NCI-H1105 treated with DMSO at 0.1 percent for 48 hours (cell line): Measurements from ENCODE around the gene SLC35E1.
"Not testable (repeated sequence)": the region's sequence is repeated elsewhere in the genome, so short reads cannot be mapped to it uniquely, and the experiment has no call there.

Experiments used
- DNase-seq: peaks from one replicate; lab custom pipeline; 2025; lab: John Stamatoyannopoulos, UW

SLC35E1 gene

GRCh38 chr19:16544473-16545231 lies 27.6 kb downstream of the SLC35E1 start:
- DNase-seq, result no peak

DNA sequence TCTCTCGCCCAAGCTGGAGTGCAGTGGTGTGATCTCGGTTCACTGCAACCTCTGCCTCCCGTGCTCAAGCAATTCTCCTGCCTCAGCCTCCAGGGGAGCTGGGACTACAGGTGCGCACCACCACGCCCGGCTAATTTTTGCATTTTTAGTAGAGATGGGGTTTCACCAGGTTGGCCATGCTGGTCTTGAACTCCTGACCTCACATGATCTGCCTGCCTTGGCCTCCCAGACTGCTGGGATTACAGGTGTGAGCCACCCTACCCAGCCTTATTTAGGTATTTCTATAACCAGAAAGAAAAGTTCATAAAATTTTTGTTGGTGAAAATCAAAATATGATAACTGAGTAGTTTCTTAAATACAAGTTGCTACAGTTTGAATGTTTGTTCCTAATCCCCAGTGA lies 28.5 kb downstream of the SLC35E1 start:
- not testable (repeated sequence) for DNase-seq

DNA sequence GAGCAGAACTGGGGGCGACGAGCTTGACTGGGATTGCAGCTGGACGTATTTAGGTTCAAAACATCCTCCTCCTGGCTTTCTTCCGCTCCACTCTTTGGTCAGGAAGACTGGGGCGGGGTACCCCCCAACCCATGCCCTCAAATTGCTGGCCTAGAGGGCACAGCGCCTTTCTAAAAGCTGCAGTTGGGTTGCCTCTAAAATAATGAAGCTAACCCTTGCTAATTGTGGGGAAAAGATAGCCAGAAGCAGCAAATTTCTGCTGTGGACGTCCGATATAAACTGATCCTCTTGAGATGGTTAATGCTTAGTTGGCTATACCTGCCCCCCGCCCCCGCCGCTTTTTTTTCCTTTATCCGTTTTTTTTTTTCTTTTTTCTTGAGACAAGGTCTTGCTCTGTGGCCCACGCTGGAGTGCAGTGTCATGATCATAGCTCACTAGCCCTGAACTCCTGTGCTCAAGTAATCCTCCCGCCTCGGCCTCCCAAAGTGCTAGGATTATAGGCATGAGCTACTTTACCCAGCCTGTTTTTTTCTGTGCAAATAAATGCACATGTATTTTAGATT lies 29.2 kb downstream of the SLC35E1 start:
- no peak for DNase-seq

DNA sequence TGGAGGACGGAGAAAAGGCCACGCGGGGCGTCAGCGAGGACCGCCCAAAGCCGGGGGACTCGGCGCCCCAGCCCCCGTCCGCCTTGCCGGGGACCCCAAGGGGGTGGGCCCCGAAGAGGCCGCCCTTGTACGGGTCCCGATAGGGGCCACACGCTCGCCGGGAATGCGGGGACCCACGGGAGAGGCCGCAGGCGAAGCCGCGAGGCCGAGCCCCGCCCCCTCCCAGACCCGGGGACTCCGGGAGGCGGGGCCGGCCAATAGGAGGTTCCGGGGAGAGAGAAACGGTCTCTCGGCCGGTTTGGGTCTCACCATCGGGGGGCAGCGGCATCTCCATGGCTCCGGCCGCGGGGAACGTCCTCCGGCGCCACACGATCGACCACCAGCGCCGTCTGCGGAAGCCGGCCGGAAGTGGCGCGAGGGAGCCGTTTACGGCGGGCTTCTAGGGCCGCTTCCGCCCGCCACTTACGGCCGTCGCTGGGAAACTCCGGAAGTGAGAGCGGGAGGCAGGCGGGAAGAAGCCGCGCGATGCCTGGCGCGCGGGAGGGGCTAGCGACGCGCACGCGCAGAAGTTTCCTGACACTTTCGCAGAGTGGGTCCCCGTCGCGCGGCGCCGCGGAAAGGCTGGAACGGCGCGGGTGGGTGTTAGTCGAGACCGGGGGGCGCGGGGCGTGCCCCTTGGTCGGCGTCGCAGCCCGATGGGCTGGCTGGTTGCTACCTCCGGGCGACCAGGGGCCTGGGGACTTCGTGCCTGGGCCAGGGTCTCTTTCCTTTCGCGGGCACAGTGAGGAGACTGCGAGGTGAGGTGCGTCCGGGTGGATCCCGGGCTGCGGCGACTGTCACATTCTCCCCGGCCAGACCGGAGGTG lies 29.9 kb downstream of the SLC35E1 start, which contains the start of gene CHERP:
Gene CHERP, minus strand, starts transcription at position 393 of the 865 bp plus-strand sequence. Its CDS starts 59 bp downstream, at position 334.
- peak; percentile 93 for DNase-seq

DNA sequence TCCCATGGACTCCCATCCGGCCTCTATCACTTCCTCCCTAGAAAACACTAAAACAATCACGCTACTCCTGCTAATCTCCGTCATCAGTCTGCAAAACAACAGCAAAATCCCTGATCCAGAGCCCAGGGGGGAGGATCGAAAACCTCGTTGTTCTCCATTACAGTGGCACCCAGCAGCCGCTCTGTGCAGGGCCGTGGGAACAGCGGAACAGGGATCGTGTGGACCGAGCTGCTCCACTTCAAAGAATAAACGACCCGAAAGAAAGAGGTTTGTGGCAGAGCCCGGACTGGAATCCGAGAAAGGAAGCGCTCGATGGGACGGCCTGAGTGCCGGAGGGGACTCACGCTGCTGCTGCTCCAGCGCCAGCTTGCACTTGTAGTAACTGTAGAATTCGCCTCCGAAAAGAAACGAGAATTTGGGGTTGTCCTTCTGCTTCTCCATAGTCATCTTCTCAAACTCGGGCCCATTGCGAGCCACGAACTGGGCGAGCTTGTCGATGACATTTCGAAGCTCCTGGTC lies 30.6 kb downstream of the SLC35E1 start:
- DNase-seq, result no peak

DNA sequence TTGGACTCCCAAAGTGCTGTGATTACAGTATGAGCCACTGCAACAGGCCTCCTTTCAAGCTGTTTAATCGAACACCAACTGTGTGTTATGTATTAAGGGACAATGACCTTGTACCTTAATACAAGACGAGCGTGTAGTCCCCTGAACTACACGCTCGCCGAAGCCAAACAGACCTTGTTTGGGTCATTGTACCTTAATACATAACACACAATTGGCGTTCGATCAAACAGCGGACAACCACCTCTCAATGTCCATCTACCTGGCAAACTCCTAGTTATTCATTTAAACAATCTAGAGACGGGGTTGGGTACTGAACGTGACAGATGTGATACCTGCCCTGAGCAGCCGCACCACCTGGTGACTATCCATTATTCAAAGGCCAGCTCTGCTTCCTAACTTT lies 31.3 kb downstream of the SLC35E1 start:
- DNase-seq, result no peak

DNA sequence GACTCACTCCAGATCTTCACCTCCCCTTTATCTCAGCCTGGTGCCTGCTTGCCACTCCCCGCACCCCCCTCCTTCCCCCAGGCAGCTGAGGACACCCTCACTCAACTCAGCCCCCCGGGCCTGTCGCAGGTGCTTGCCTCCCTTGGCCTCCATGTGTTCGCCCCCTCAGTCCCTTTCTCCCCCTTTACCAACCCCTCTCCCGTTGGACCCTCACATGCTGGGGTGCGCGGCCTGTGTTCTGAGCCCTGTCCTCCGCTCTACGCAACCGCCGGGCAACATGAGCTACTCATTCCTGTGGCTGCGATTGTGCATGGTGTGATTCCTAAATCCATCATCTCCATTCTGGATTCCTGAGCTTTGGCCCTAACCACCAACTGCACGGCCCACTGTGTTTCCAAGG lies 35.1 kb downstream of the SLC35E1 start:
- no peak for DNase-seq

GRCh38 chr19:16536130-16536529 lies 36.1 kb downstream of the SLC35E1 start:
- no peak for DNase-seq

DNA sequence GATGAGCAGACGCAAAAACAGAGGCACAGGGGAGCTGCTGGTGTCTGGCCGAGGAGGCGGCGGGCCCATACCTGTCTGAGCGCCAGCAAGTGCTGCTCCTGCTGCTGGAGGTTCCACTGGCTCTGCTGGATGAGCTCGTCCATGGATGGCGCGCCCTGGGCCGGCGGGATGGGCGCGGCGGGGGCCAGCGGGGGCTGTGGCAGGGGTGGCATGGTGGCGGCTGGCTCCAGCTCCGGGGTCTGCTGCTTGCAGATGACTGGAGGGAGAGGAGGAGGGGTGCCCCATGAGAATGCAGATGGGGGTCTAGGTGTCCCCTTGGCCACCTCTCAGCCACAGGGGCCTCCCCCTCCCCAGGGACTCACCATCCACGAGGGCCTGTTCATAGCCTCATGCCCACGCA lies 36.8 kb downstream of the SLC35E1 start:
- no peak for DNase-seq

DNA sequence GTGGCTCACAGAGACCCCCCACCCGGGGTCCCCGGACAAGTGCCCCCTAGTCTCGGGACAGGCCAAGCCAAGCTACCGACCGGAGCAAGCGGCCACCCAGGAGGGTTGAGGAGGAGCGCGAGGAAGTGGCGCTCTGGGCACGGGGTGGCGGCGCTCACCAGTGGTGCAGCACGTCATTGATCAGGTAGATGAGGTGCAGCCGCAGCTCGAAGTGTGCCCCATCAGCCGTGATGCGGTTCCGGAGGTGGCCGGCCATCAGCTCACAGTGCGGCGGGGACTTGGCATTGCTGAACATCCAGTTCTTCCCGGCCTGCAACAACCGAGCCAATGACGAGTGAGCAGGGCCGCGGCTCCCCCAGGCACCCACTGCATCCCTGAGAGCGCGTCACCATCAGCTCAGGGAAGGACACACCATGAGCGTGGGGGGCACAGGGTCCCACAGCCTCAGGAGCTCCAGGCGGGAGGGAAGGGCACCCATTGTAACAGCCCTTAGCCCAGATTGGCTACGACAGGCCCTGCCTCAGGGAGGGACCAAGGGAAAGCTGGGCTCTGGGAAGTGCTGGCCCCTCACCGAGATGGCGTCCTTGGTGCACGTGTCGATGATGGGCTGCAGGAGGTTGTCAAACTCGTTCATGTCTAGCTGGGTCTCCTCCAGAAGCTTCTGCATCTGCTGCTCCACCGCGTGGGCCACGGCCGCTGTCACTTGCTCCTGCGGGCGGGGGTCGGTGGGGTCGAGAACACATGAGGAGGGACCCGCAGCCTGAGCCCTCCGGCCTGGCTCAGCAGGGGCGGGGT lies 39.6 kb downstream of the SLC35E1 start:
- no peak for DNase-seq

DNA sequence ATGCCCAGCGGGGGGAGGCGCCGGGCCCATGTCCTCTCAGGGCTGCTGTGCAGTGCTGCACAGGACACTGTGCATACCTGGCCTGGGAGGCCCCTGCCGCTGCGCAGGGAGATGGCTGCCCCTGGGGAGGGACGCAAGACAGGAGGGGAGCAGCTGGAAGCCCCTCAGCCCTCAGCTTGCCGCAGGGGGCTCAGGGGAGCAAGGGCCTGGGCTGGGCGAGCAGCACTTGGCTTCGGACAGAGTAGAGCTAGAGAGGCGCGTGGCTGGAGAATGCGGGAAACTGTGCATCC lies 40.9 kb downstream of the SLC35E1 start:
- DNase-seq, result no peak

DNA sequence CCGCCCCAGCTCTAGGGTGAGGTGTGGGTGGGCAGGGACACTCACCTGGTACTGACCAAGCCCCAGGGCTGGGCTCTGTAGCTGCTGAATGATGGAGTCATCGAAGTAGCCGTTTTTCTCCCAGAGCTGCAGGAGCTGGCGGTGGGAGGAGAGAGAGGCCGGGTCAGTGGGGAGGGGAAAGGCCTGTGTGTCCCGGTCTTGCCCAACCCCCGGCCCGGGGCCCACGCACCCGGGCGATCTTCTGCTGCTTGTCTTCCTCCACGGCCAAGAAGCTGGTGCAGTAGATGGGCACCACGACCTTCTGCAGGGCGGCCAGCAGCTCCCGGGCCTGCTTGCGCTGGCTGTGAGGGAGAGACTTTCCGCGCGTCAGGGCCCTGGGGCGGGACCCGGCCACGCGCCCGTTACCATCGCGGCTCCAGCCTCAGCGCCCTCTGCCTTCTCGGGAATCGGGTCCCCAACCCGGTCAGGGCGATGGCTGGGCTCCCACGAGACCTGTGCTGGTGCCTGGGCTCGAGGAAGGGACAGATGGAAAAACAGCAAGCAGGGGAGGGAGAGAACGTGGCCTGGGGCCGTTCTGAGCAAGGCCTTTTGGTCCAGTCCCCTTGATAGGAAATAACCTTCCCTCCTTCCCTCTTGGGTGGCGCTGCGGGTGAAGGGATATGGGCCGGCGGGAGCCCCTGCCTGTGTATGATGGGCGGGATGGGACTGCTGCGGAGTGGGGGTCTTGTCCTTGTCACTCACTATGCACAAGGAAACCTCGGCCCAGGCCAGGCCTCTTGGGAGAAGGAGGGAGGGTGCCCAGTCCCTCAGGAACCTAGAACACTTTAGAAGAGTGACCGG lies 41.5 kb downstream of the SLC35E1 start:
- DNase-seq, result no peak

GRCh38 chr19:16529466-16530144 lies 42.6 kb downstream of the SLC35E1 start:
- DNase-seq, result no peak

- DNase-seq, result no peak
Observed at GRCh38 chr19:16527971-16528521, 44.2 kb downstream of the SLC35E1 start.

- no peak for DNase-seq
Observed at GRCh38 chr19:16527334-16527935, 44.8 kb downstream of the SLC35E1 start.

DNA sequence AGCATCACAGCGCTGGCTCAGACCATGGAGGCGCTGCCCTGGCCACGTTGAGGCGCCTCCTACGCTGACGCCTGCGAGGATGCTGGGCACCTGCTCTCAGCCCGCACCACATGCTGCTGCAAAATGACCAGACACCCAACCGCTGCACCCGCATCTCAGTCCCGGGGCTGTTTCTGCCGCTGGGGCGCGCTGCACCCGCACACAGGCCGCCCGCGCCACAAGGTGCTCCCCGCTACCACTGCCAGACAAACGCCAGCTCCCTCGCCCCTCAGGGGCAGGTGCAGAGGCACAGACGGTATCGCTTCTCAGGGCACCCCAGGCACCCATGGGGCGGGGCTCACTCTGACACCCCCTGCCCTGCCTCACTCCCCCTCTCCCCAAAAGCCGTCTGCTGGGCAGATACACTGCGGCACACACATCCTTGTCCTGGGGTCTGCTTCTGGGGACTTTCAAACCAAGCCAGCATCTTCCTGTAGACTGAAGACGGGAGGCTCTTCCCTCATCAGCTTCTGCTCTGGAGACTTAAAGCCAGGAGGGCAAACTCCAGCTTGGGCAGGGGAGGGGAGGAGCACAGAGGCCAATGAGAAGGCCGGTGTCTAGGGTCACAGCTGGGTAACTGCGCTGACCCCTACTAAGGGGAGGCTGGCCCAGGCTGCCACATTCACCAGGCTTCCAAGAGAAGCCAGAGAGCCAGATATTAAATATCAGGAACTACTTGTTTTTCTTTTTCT lies 46.3 kb downstream of the SLC35E1 start:
- DNase-seq, result no peak

DNA sequence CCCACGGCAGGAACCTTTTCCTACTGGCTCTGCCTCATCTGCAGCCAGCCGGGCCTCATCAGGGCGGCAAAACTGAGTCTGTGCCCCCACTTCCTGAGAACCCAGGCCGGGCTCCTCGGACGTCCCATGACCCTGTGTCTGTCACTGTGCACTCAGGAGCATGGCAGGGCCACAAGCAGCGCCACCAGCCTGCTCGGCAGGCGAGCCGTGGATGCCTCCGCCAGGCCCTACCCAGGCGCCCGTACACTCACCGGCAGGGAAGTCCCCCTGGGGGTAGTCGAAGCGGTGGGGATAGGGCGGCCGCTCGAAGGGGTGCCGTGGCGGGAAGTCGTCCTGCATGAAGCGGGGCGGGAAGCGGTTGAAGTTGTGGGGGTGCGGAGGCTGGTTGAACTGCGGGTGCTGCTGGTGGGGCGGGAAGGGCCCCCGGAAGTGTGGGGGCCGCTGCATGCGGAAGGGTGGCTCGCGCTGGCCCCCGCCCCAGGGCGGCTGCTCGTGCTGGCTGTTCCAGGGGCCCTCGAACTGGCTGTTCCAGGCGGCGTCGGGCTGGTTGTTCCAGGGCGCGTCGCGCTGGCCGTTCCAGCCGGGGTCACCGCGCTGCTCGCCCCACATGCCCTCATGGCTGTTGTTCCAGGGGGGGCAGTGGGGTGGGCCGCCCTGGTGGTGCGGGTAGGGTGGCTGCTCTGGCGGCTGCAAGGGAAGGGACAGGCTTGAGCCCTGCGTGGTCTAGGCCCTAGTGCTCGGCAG lies 47.1 kb downstream of the SLC35E1 start:
- no peak for DNase-seq
